ENCODE measurements around the gene PHACTR1.
A peak's percentile ranks its signal among the peaks of the same experiment; 100 is the strongest.

PHACTR1 gene

GRCh38 chr6:13273202-13273930 is 556.8 kb downstream of the PHACTR1 start:
- Histone ChIP-seq H3K4me1 (ENCODE audit: control insufficient read depth in 2 of 2, insufficient read depth in 2 of 2, low read length in 2 of 2) (no peaks in the 10 kb centered on the region), H3K27ac (ENCODE audit: low read depth in 2 of 2, low read length in 2 of 2) (peak overlapping the region in 1 of 2 donors; percentile 56), H3K4me3 (ENCODE audit: low read length in 2 of 2) (peak overlapping the region; percentile 10 to 64), H3K27me3 (ENCODE audit: control insufficient read depth in 2 of 2, insufficient read depth in 2 of 2, low read length in 2 of 2) (no peaks in the 10 kb centered on the region), H3K36me3 (ENCODE audit: control insufficient read depth in 2 of 2, insufficient read depth in 2 of 2, low read length in 2 of 2) (no peaks in the 10 kb centered on the region), H3K9me3 (ENCODE audit: control insufficient read depth in 2 of 2, low read length in 2 of 2) (no peaks in the 10 kb centered on the region), H3K9ac (ENCODE audit: low read depth in 1 of 2, low read length in 2 of 2) (no peak overlapping the region)

- peak overlapping the region; percentile 33 to 56 for H3K4me3 ChIP-seq (ENCODE audit: low read length in 2 of 2)
Measured at GRCh38 chr6:13273931-13274706, 557.6 kb downstream of the PHACTR1 start.

GRCh38 chr6:13274707-13275434 is 558.3 kb downstream of the PHACTR1 start:
- H3K27me3 ChIP-seq (ENCODE audit: control insufficient read depth in 2 of 2, insufficient read depth in 2 of 2, low read length in 2 of 2) = no peaks in the 10 kb centered on the region
- H3K9me3 ChIP-seq (ENCODE audit: control insufficient read depth in 2 of 2, low read length in 2 of 2) = no peaks in the 10 kb centered on the region
- peak overlapping the region in 1 of 2 donors; percentile 56 for H3K4me3 ChIP-seq (ENCODE audit: low read length in 2 of 2)
- no peaks in the 10 kb centered on the region for H3K4me1 ChIP-seq (ENCODE audit: control insufficient read depth in 2 of 2, insufficient read depth in 2 of 2, low read length in 2 of 2)
- H3K36me3 ChIP-seq (ENCODE audit: control insufficient read depth in 2 of 2, insufficient read depth in 2 of 2, low read length in 2 of 2) = no peaks in the 10 kb centered on the region
- no peak overlapping the region for H3K9ac ChIP-seq (ENCODE audit: low read depth in 1 of 2, low read length in 2 of 2)
- H3K27ac ChIP-seq (ENCODE audit: low read depth in 2 of 2, low read length in 2 of 2) = no peak overlapping the region

More at GRCh38 chr6:13273931-13274706, 557.6 kb downstream of the PHACTR1 start:
- no peaks in the 10 kb centered on the region for H3K27me3 ChIP-seq (ENCODE audit: control insufficient read depth in 2 of 2, insufficient read depth in 2 of 2, low read length in 2 of 2)
- no peaks in the 10 kb centered on the region for H3K9me3 ChIP-seq (ENCODE audit: control insufficient read depth in 2 of 2, low read length in 2 of 2)
- no peak overlapping the region for H3K9ac ChIP-seq (ENCODE audit: low read depth in 1 of 2, low read length in 2 of 2)
- peak overlapping the region; percentile 9 to 56 for H3K27ac ChIP-seq (ENCODE audit: low read depth in 2 of 2, low read length in 2 of 2)
- H3K4me1 ChIP-seq (ENCODE audit: control insufficient read depth in 2 of 2, insufficient read depth in 2 of 2, low read length in 2 of 2) = no peaks in the 10 kb centered on the region
- no peaks in the 10 kb centered on the region for H3K36me3 ChIP-seq (ENCODE audit: control insufficient read depth in 2 of 2, insufficient read depth in 2 of 2, low read length in 2 of 2)

- no peak overlapping the region for H3K27ac ChIP-seq (ENCODE audit: low read depth in 2 of 2, low read length in 2 of 2)
- no peak overlapping the region for H3K9ac ChIP-seq (ENCODE audit: low read depth in 1 of 2, low read length in 2 of 2)
- H3K4me3 ChIP-seq (ENCODE audit: low read length in 2 of 2) = peak overlapping the region in 1 of 2 donors; percentile 16
- H3K9me3 ChIP-seq (ENCODE audit: control insufficient read depth in 2 of 2, low read length in 2 of 2) = no peaks in the 10 kb centered on the region
- no peaks in the 10 kb centered on the region for H3K27me3 ChIP-seq (ENCODE audit: control insufficient read depth in 2 of 2, insufficient read depth in 2 of 2, low read length in 2 of 2)
- H3K4me1 ChIP-seq (ENCODE audit: control insufficient read depth in 2 of 2, insufficient read depth in 2 of 2, low read length in 2 of 2) = no peaks in the 10 kb centered on the region
- H3K36me3 ChIP-seq (ENCODE audit: control insufficient read depth in 2 of 2, insufficient read depth in 2 of 2, low read length in 2 of 2) = no peaks in the 10 kb centered on the region
Measured at GRCh38 chr6:13275435-13275989, 558.9 kb downstream of the PHACTR1 start.

- Histone ChIP-seq H3K4me3 (ENCODE audit: low read length in 2 of 2) (no peak overlapping the region), H3K27me3 (ENCODE audit: control insufficient read depth in 2 of 2, insufficient read depth in 2 of 2, low read length in 2 of 2) (no peaks in the 10 kb centered on the region), H3K9me3 (ENCODE audit: control insufficient read depth in 2 of 2, low read length in 2 of 2) (no peaks in the 10 kb centered on the region), H3K36me3 (ENCODE audit: control insufficient read depth in 2 of 2, insufficient read depth in 2 of 2, low read length in 2 of 2) (no peaks in the 10 kb centered on the region), H3K4me1 (ENCODE audit: control insufficient read depth in 2 of 2, insufficient read depth in 2 of 2, low read length in 2 of 2) (no peaks in the 10 kb centered on the region), H3K9ac (ENCODE audit: low read depth in 1 of 2, low read length in 2 of 2) (no peak overlapping the region), H3K27ac (ENCODE audit: low read depth in 2 of 2, low read length in 2 of 2) (no peak overlapping the region)
Measured at GRCh38 chr6:13277231-13277630, 560.7 kb downstream of the PHACTR1 start.

GRCh38 chr6:13278164-13278563 is 561.6 kb downstream of the PHACTR1 start:
- H3K27ac ChIP-seq (ENCODE audit: low read depth in 2 of 2, low read length in 2 of 2) = no peak overlapping the region
- no peaks in the 10 kb centered on the region for H3K36me3 ChIP-seq (ENCODE audit: control insufficient read depth in 2 of 2, insufficient read depth in 2 of 2, low read length in 2 of 2)

GRCh38 chr6:13278991-13279390 is 562.4 kb downstream of the PHACTR1 start:
- H3K9ac ChIP-seq (ENCODE audit: low read depth in 1 of 2, low read length in 2 of 2) = no peak overlapping the region
- H3K36me3 ChIP-seq (ENCODE audit: control insufficient read depth in 2 of 2, insufficient read depth in 2 of 2, low read length in 2 of 2) = no peaks in the 10 kb centered on the region
- H3K4me3 ChIP-seq (ENCODE audit: low read length in 2 of 2) = no peak overlapping the region
- no peaks in the 10 kb centered on the region for H3K9me3 ChIP-seq (ENCODE audit: control insufficient read depth in 2 of 2, low read length in 2 of 2)
- H3K27ac ChIP-seq (ENCODE audit: low read depth in 2 of 2, low read length in 2 of 2) = no peak overlapping the region
- H3K27me3 ChIP-seq (ENCODE audit: control insufficient read depth in 2 of 2, insufficient read depth in 2 of 2, low read length in 2 of 2) = no peaks in the 10 kb centered on the region
- no peaks in the 10 kb centered on the region for H3K4me1 ChIP-seq (ENCODE audit: control insufficient read depth in 2 of 2, insufficient read depth in 2 of 2, low read length in 2 of 2)

More at GRCh38 chr6:13278164-13278563, 561.6 kb downstream of the PHACTR1 start:
- Histone ChIP-seq H3K27me3 (ENCODE audit: control insufficient read depth in 2 of 2, insufficient read depth in 2 of 2, low read length in 2 of 2) (no peaks in the 10 kb centered on the region), H3K9me3 (ENCODE audit: control insufficient read depth in 2 of 2, low read length in 2 of 2) (no peaks in the 10 kb centered on the region), H3K9ac (ENCODE audit: low read depth in 1 of 2, low read length in 2 of 2) (no peak overlapping the region), H3K4me3 (ENCODE audit: low read length in 2 of 2) (no peak overlapping the region), H3K4me1 (ENCODE audit: control insufficient read depth in 2 of 2, insufficient read depth in 2 of 2, low read length in 2 of 2) (no peaks in the 10 kb centered on the region)

- Histone ChIP-seq H3K36me3 (ENCODE audit: control insufficient read depth in 2 of 2, insufficient read depth in 2 of 2, low read length in 2 of 2) (no peaks in the 10 kb centered on the region), H3K4me3 (ENCODE audit: low read length in 2 of 2) (no peak overlapping the region), H3K9me3 (ENCODE audit: control insufficient read depth in 2 of 2, low read length in 2 of 2) (no peaks in the 10 kb centered on the region), H3K27ac (ENCODE audit: low read depth in 2 of 2, low read length in 2 of 2) (no peak overlapping the region), H3K4me1 (ENCODE audit: control insufficient read depth in 2 of 2, insufficient read depth in 2 of 2, low read length in 2 of 2) (no peaks in the 10 kb centered on the region), H3K27me3 (ENCODE audit: control insufficient read depth in 2 of 2, insufficient read depth in 2 of 2, low read length in 2 of 2) (no peaks in the 10 kb centered on the region), H3K9ac (ENCODE audit: low read depth in 1 of 2, low read length in 2 of 2) (no peak overlapping the region)
Measured at GRCh38 chr6:13280254-13280653, 563.7 kb downstream of the PHACTR1 start.

- Histone ChIP-seq H3K9me3 (ENCODE audit: control insufficient read depth in 2 of 2, low read length in 2 of 2) (no peaks in the 10 kb centered on the region), H3K9ac (ENCODE audit: low read depth in 1 of 2, low read length in 2 of 2) (no peak overlapping the region), H3K27ac (ENCODE audit: low read depth in 2 of 2, low read length in 2 of 2) (no peak overlapping the region), H3K4me1 (ENCODE audit: control insufficient read depth in 2 of 2, insufficient read depth in 2 of 2, low read length in 2 of 2) (peaks cover 0 to 2% of the 10 kb centered on the region in 2 donors), H3K36me3 (ENCODE audit: control insufficient read depth in 2 of 2, insufficient read depth in 2 of 2, low read length in 2 of 2) (peaks cover 0 to 2% of the 10 kb centered on the region in 2 donors), H3K27me3 (ENCODE audit: control insufficient read depth in 2 of 2, insufficient read depth in 2 of 2, low read length in 2 of 2) (no peaks in the 10 kb centered on the region), H3K4me3 (ENCODE audit: low read length in 2 of 2) (no peak overlapping the region)
Measured at GRCh38 chr6:13281686-13282085, 565.1 kb downstream of the PHACTR1 start.
